ENCODE data around the gene NOP53. TPM values are rescaled to one million over a fixed set of nuclear protein-coding genes. Genes with fewer than 3 reads are reported as not detected.

Gene NOP53
- total and polyA plus RNA-seq, 10 donors: 280 to 858 (median 406) TPM

GRCh38 chr19:47758443-47758804 is 13.1 kb downstream of the NOP53 start:
- Histone ChIP-seq H3K9me3 (peaks cover 0 to 7% (median 2%) of the 10 kb centered on the region in 8 donors), H3K27ac (no peak overlapping the region), H3K36me3 (peaks cover 0 to 73% (median 56%) of the 10 kb centered on the region in 6 donors), H3K4me3 (no peak overlapping the region), H3K27me3 (replicated peaks in 1 of 7) (no peaks in the 10 kb centered on the region), H3K4me1 (peaks cover 0 to 35% (median 7%) of the 10 kb centered on the region in 6 donors)
- TF ChIP-seq CTCF (IDR thresholded peaks at IDR 0.05 in 8 of 11, conservative IDR thresholded peaks at IDR 0.05 in 3 of 11) (no peak), POLR2AphosphoS5 (IDR thresholded peaks at IDR 0.05) (no peak), POLR2A (IDR thresholded peaks at IDR 0.05) (no peak)
- WGBS, 5 donors: 86 to 93% (median 90%) methylated on average over 5 of the region's 5 CpGs
- intact Hi-C loops (cut with DNase I; ENCODE audit: low total_unique reads): no loop called here
- no peak for DNase-seq

- peak overlapping the region in 6 of 8 donors; percentile 42 to 79 (median 74) for H3K27ac ChIP-seq
- no peak for DNase-seq
- no peak for TF ChIP-seq POLR2AphosphoS5 (IDR thresholded peaks at IDR 0.05)
- no peak for TF ChIP-seq POLR2A (IDR thresholded peaks at IDR 0.05)
- TF ChIP-seq CTCF (IDR thresholded peaks at IDR 0.05 in 8 of 11, conservative IDR thresholded peaks at IDR 0.05 in 3 of 11): no peak
- peaks cover 0 to 7% (median 2%) of the 10 kb centered on the region in 8 donors for H3K9me3 ChIP-seq
- H3K36me3 ChIP-seq: peaks cover 0 to 51% (median 34%) of the 10 kb centered on the region in 6 donors
- intact Hi-C loops (cut with DNase I; ENCODE audit: low total_unique reads): no loop called here
- peaks cover 0 to 52% (median 12%) of the 10 kb centered on the region in 6 donors for H3K4me1 ChIP-seq
- no peaks in the 10 kb centered on the region for H3K27me3 ChIP-seq (replicated peaks in 1 of 7)
- no peak overlapping the region for H3K4me3 ChIP-seq
- 65 to 88% (median 68%) methylated on average over 5 of the region's 5 CpGs for WGBS, 5 donors
These were observed 15.3 kb downstream of the NOP53 start for GRCh38 chr19:47760632-47760999.

GRCh38 chr19:47761566-47761965 is 16.2 kb downstream of the NOP53 start:
- WGBS, 5 donors: 63 to 82% (median 74%) methylated on average over 5 of the region's 5 CpGs
- peaks cover 0 to 41% (median 24%) of the 10 kb centered on the region in 6 donors for H3K36me3 ChIP-seq
- peak overlapping the region in 7 of 8 donors; percentile 20 to 79 (median 72) for H3K27ac ChIP-seq
- intact Hi-C loops (cut with DNase I; ENCODE audit: low total_unique reads): no loop called here
- DNase-seq: no peak
- H3K27me3 ChIP-seq (replicated peaks in 1 of 7): no peaks in the 10 kb centered on the region
- TF ChIP-seq POLR2A (IDR thresholded peaks at IDR 0.05): no peak
- TF ChIP-seq POLR2AphosphoS5 (IDR thresholded peaks at IDR 0.05): no peak
- no peak for TF ChIP-seq CTCF (IDR thresholded peaks at IDR 0.05 in 8 of 11, conservative IDR thresholded peaks at IDR 0.05 in 3 of 11)
- H3K9me3 ChIP-seq: peaks cover 0 to 7% (median 2%) of the 10 kb centered on the region in 8 donors
- peaks cover 0 to 59% (median 14%) of the 10 kb centered on the region in 6 donors for H3K4me1 ChIP-seq
- no peak overlapping the region for H3K4me3 ChIP-seq

GRCh38 chr19:47762151-47762550 is 16.8 kb downstream of the NOP53 start:
- H3K27me3 ChIP-seq (replicated peaks in 1 of 7): no peaks in the 10 kb centered on the region
- peaks cover 0 to 7% (median 2%) of the 10 kb centered on the region in 8 donors for H3K9me3 ChIP-seq
- intact Hi-C loops (cut with DNase I; ENCODE audit: low total_unique reads): no loop called here
- WGBS, 5 donors: 45 to 86% (median 48%) methylated on average over 3 of the region's 3 CpGs
- H3K4me3 ChIP-seq: no peak overlapping the region
- no peak for DNase-seq
- peaks cover 0 to 35% (median 18%) of the 10 kb centered on the region in 6 donors for H3K36me3 ChIP-seq
- H3K27ac ChIP-seq: peak overlapping the region in 6 of 8 donors; percentile 26 to 79 (median 74)
- no peak for TF ChIP-seq CTCF (IDR thresholded peaks at IDR 0.05 in 8 of 11, conservative IDR thresholded peaks at IDR 0.05 in 3 of 11)
- H3K4me1 ChIP-seq: peaks cover 0 to 59% (median 14%) of the 10 kb centered on the region in 6 donors

Measured in spleen (tissue), 11 donors.